ENCODE results near the gene SLC1A5.
"Not testable (repeated sequence)": the region's sequence is repeated elsewhere in the genome, so short reads cannot be mapped to it uniquely, and the experiment has no call there.

SLC1A5 gene

GRCh38 chr19:46772170-46773017 lies 16.0 kb downstream of the SLC1A5 start:
- Histone ChIP-seq H3K4me3 (replicated peaks; ENCODE audit: low read depth, low read length) (no peak overlapping the region), H3K27me3 (replicated peaks; ENCODE audit: control insufficient read depth, insufficient read depth, low read length) (no peaks in the 10 kb centered on the region), H3K36me3 (ENCODE audit: control insufficient read depth, insufficient read depth, low read length) (peaks cover 16% of the 10 kb centered on the region)
- TF ChIP-seq CTCF (IDR thresholded peaks at IDR 0.05; ENCODE audit: insufficient read depth, low read length, poor library complexity, severe bottlenecking), result no peak
- DNase-seq (ENCODE audit: extremely low read depth, insufficient read length), result no peak

GRCh38 chr19:46768746-46769145 lies 19.6 kb downstream of the SLC1A5 start:
- not testable (repeated sequence) for H3K36me3 ChIP-seq (ENCODE audit: control insufficient read depth, insufficient read depth, low read length); DNase-seq (ENCODE audit: extremely low read depth, insufficient read length); H3K27me3 ChIP-seq (replicated peaks; ENCODE audit: control insufficient read depth, insufficient read depth, low read length); H3K4me3 ChIP-seq (replicated peaks; ENCODE audit: low read depth, low read length)

- TF ChIP-seq CTCF (IDR thresholded peaks at IDR 0.05; ENCODE audit: insufficient read depth, low read length, poor library complexity, severe bottlenecking), result peak; percentile 85
- Histone ChIP-seq H3K36me3 (ENCODE audit: control insufficient read depth, insufficient read depth, low read length) (no peaks in the 10 kb centered on the region), H3K27me3 (replicated peaks; ENCODE audit: control insufficient read depth, insufficient read depth, low read length) (no peaks in the 10 kb centered on the region), H3K4me3 (replicated peaks; ENCODE audit: low read depth, low read length) (no peak overlapping the region)
- no peak for DNase-seq (ENCODE audit: extremely low read depth, insufficient read length)
Observed at GRCh38 chr19:46766569-46767317, 21.7 kb downstream of the SLC1A5 start.

GRCh38 chr19:46764817-46765291 lies 23.5 kb downstream of the SLC1A5 start:
- no peaks in the 10 kb centered on the region for H3K36me3 ChIP-seq (ENCODE audit: control insufficient read depth, insufficient read depth, low read length)
- TF ChIP-seq CTCF (IDR thresholded peaks at IDR 0.05; ENCODE audit: insufficient read depth, low read length, poor library complexity, severe bottlenecking), result no peak
- no peak for DNase-seq (ENCODE audit: extremely low read depth, insufficient read length)
- H3K27me3 ChIP-seq (replicated peaks; ENCODE audit: control insufficient read depth, insufficient read depth, low read length), result no peaks in the 10 kb centered on the region
- no peak overlapping the region for H3K4me3 ChIP-seq (replicated peaks; ENCODE audit: low read depth, low read length)

GRCh38 chr19:46762245-46762890 lies 26.0 kb downstream of the SLC1A5 start:
- no peak for DNase-seq (ENCODE audit: extremely low read depth, insufficient read length)
- Histone ChIP-seq H3K27me3 (replicated peaks; ENCODE audit: control insufficient read depth, insufficient read depth, low read length) (no peaks in the 10 kb centered on the region), H3K4me3 (replicated peaks; ENCODE audit: low read depth, low read length) (no peak overlapping the region), H3K36me3 (ENCODE audit: control insufficient read depth, insufficient read depth, low read length) (no peaks in the 10 kb centered on the region; the same call in 1 of the 2 replicates)
- no peak for TF ChIP-seq CTCF (IDR thresholded peaks at IDR 0.05; ENCODE audit: insufficient read depth, low read length, poor library complexity, severe bottlenecking)
